ENCODE measurements around the gene MED13L.

DNA sequence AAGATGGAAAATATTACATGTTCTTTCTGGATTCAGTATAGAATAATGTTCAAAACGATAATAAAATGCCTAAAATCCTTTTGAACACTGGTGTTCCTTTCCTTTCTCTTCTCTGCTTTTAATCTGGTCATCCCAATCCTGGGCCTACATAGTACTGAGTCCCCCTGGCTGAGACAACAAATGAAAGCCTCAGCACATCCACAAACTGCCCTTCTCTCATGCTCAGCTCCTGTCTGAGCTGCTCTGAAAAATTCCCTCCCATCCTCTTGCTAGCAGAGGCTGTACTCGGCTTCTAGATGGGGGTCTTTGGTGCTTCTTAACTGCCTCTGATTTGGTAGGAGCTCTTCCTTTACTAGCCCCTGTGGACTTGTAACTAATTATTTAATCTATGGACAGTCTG lies 232.3 kb downstream of the MED13L start:
- TF ChIP-seq, protein P1, sequence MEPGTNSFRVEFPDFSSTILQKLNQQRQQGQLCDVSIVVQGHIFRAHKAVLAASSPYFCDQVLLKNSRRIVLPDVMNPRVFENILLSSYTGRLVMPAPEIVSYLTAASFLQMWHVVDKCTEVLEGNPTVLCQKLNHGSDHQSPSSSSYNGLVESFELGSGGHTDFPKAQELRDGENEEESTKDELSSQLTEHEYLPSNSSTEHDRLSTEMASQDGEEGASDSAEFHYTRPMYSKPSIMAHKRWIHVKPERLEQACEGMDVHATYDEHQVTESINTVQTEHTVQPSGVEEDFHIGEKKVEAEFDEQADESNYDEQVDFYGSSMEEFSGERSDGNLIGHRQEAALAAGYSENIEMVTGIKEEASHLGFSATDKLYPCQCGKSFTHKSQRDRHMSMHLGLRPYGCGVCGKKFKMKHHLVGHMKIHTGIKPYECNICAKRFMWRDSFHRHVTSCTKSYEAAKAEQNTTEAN (CRISPR knock-in tag; IDR thresholded peaks at IDR 0.05): no peak
- TF ChIP-seq, protein P2, sequence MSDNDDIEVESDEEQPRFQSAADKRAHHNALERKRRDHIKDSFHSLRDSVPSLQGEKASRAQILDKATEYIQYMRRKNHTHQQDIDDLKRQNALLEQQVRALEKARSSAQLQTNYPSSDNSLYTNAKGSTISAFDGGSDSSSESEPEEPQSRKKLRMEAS (CRISPR knock-in tag; IDR thresholded peaks at IDR 0.05): no peak
- TF ChIP-seq, protein P3, sequence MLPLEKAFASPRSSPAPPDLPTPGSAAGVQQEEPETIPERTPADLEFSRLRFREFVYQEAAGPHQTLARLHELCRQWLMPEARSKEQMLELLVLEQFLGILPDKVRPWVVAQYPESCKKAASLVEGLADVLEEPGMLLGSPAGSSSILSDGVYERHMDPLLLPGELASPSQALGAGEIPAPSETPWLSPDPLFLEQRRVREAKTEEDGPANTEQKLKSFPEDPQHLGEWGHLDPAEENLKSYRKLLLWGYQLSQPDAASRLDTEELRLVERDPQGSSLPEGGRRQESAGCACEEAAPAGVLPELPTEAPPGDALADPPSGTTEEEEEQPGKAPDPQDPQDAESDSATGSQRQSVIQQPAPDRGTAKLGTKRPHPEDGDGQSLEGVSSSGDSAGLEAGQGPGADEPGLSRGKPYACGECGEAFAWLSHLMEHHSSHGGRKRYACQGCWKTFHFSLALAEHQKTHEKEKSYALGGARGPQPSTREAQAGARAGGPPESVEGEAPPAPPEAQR (CRISPR knock-in tag; IDR thresholded peaks at IDR 0.05): no peak
- no peak for TF ChIP-seq ESRRA (CRISPR knock-in tag; IDR thresholded peaks at IDR 0.05; ENCODE audit: borderline replicate concordance)
- TF ChIP-seq, protein P4, sequence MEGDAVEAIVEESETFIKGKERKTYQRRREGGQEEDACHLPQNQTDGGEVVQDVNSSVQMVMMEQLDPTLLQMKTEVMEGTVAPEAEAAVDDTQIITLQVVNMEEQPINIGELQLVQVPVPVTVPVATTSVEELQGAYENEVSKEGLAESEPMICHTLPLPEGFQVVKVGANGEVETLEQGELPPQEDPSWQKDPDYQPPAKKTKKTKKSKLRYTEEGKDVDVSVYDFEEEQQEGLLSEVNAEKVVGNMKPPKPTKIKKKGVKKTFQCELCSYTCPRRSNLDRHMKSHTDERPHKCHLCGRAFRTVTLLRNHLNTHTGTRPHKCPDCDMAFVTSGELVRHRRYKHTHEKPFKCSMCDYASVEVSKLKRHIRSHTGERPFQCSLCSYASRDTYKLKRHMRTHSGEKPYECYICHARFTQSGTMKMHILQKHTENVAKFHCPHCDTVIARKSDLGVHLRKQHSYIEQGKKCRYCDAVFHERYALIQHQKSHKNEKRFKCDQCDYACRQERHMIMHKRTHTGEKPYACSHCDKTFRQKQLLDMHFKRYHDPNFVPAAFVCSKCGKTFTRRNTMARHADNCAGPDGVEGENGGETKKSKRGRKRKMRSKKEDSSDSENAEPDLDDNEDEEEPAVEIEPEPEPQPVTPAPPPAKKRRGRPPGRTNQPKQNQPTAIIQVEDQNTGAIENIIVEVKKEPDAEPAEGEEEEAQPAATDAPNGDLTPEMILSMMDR (IDR thresholded peaks at IDR 0.05): no peak

Data from WTC11 (cell line).